Adrenal gland (tissue), 12 donors: Measurements from ENCODE around the gene OR52I2. TPM values are rescaled to one million over a fixed set of nuclear protein-coding genes. Genes with fewer than 3 reads are reported as not detected.

ENCODE experiments used
- DNase-seq, 7 donors: peaks; one replicate each; pipeline ENCODE4 v3.0.0-alpha.2; 2019 to 2020
- H3K27ac ChIP-seq, 5 donors: fragments of 200-600 bp; sonication (generic) in 4 of 5; 1 replicate in 3 of 5; 2 replicates in 2 of 5; pipeline versions ENCODE4 v1.5.1 to v1.8.0; 2016 to 2020; ENCODE audit warnings: mild to moderate bottlenecking in 1 of 5
- H3K27me3 ChIP-seq: fragments of 200-600 bp; 2 replicates; pipeline ENCODE4 v1.8.0; 2021
- H3K36me3 ChIP-seq, 2 donors: fragments of 200-600 bp; replicated peaks in 1 of 2; 1 replicate in 1 of 2; 2 replicates in 1 of 2; pipeline versions ENCODE4 v1.5.1 to v1.8.0; 2018 to 2022
- H3K4me1 ChIP-seq, 2 donors: fragments of 200-600 bp; replicated peaks in 1 of 2; 1 replicate in 1 of 2; 2 replicates in 1 of 2; pipeline versions ENCODE4 v1.5.1 to v1.8.0; 2018 to 2021
- H3K4me3 ChIP-seq, 4 donors: fragments of 200-600 bp; sonication (generic) in 3 of 4; one replicate each; pipeline ENCODE4 v1.5.1; 2016 to 2018
- H3K9me3 ChIP-seq, 3 donors: fragments of 200-600 bp; sonication (generic) in 1 of 3; replicated peaks in 1 of 3; 1 replicate in 2 of 3; 2 replicates in 1 of 3; pipeline versions ENCODE4 v1.5.1 to v1.8.0; 2016 to 2021
- POLR2A ChIP-seq, 2 donors: fragments of 450-650 bp; IDR thresholded peaks; one replicate each; pipeline ENCODE4 v1.6.1; 2017; ENCODE audit warnings: antibody characterized with exemption in 2 of 2, mild to moderate bottlenecking in 2 of 2, moderate library complexity in 1 of 2
- WGBS, 4 donors: extraction: QIAGEN DNeasy Blood & Tissue Kit in 2 of 4; methylation state at CpG; one replicate each; pipeline versions ENCODE4 v1.1.5 to v1.1.7; 2013 to 2017; 5-methylcytosine and 5-hydroxymethylcytosine counted together
- intact Hi-C, 2 donors: fragments of 100-400 bp; cut with DNase I; formaldehyde crosslinking; loops; one replicate each; pipeline versions ENCODE4 v1.14.1 to v1.15.0; 2022 to 2023
- polyA plus RNA-seq, 3 donors: library from polyadenylated mRNA; stranded (reverse); fragments of 200-250 nt in 2 of 3; fragments of 350-450 nt in 1 of 3; fragmentation: Illumina TruSeq in 1 of 3; extraction: RNeasy Lipid Tissue Mini Kit (QIAGEN cat#74804) in 1 of 3; gene quantifications; one replicate each; pipeline ENCODE4 v1.2.3, GENCODE V29; 2013 to 2014
- total RNA-seq, 9 donors: library from RNA; depleted of rRNA in 4 of 9; stranded (reverse); fragments of >200 nt in 4 of 9; fragments of 120-200 nt in 1 of 9; fragmentation: NEBNext Ultra II Directional in 1 of 9; extraction: Animal tissue kit (Norgen Biotek cat#: 25700) in 1 of 9; gene quantifications; one replicate each; pipeline versions ENCODE4 v1.1.0 to v1.2.4, GENCODE V29; 2013 to 2023
- TF ChIP-seq, protein P1 (sequence below), 6 experiments: fragments of 450-650 bp in 4 of 6; fragments of 200-600 bp in 2 of 6; sonication (generic) in 1 of 6; IDR thresholded peaks; 1 replicate in 5 of 6; 2 replicates in 1 of 6; pipeline versions ENCODE4 v1.5.1 to v1.8.0; 2016 to 2021; ENCODE audit warnings: antibody characterized with exemption in 6 of 6, mild to moderate bottlenecking in 2 of 6, moderate library complexity in 1 of 6
- donor health status: healthy with polysubstance abuse.
- donor health status: Bipolar disorder and iron deficiency.
- donor health status: DM: yes; HTN: yes; CAD: no.
- donor health status: DM: no; HTN: no; CAD: no.
- donor health status: DM: no; HTN: no; CAD: no.
- donor health status: DM: yes; HTN: yes; CAD: no.

The OR52I2 gene
- total and polyA plus RNA-seq, 12 donors: not detected

- H3K4me3 ChIP-seq: no peak overlapping the region
- WGBS, 4 donors: 62 to 76% (median 66%) methylated on average over 6 to 8 of the region's 8 CpGs
- no peaks in the 10 kb centered on the region for H3K9me3 ChIP-seq
- intact Hi-C loops: no loop called here
- no peaks in the 10 kb centered on the region for H3K4me1 ChIP-seq
- no peak overlapping the region for H3K27ac ChIP-seq
- no peaks in the 10 kb centered on the region for H3K27me3 ChIP-seq
- H3K36me3 ChIP-seq: no peaks in the 10 kb centered on the region
- no peak for DNase-seq
- TF ChIP-seq, protein P1, sequence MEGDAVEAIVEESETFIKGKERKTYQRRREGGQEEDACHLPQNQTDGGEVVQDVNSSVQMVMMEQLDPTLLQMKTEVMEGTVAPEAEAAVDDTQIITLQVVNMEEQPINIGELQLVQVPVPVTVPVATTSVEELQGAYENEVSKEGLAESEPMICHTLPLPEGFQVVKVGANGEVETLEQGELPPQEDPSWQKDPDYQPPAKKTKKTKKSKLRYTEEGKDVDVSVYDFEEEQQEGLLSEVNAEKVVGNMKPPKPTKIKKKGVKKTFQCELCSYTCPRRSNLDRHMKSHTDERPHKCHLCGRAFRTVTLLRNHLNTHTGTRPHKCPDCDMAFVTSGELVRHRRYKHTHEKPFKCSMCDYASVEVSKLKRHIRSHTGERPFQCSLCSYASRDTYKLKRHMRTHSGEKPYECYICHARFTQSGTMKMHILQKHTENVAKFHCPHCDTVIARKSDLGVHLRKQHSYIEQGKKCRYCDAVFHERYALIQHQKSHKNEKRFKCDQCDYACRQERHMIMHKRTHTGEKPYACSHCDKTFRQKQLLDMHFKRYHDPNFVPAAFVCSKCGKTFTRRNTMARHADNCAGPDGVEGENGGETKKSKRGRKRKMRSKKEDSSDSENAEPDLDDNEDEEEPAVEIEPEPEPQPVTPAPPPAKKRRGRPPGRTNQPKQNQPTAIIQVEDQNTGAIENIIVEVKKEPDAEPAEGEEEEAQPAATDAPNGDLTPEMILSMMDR (IDR thresholded peaks at IDR 0.05): no peak
- no peak for TF ChIP-seq POLR2A (IDR thresholded peaks at IDR 0.05)
Measured at GRCh38 chr11:4559527-4560440, 21.8 kb upstream of the OR52I2 start.

DNA sequence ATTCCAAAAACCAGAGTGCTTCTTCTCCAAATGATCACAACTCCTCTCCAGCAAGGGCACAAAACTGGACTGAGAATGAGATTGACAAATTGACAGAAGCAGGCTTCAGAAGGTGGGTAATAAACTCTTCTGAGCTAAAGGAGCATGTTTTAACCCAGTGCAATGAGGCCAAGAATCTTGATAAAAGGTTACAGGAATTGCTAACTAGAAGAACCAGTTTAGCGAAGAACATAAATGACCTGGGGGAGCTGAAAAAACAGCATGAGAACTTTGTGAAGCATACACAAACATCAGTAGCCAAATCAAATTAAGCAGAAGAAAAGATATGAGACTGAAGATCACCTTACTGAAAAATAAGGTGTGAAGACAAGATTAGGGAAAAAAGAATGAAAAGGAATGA is 21.1 kb upstream of the OR52I2 start:
- Histone ChIP-seq H3K36me3 (no peaks in the 10 kb centered on the region), H3K4me1 (no peaks in the 10 kb centered on the region), H3K27me3 (no peaks in the 10 kb centered on the region), H3K4me3 (no peak overlapping the region), H3K27ac (no peak overlapping the region), H3K9me3 (no peaks in the 10 kb centered on the region)
- no peak for DNase-seq
- no peak for TF ChIP-seq POLR2A (IDR thresholded peaks at IDR 0.05)
- WGBS, 4 donors: 95 to 98% (median 96%) methylated on average over 1 of the region's 1 CpG
- intact Hi-C loops: no loop called here

- H3K27ac ChIP-seq: peak overlapping the region in 1 of 5 donors; percentile 38
- no peaks in the 10 kb centered on the region for H3K4me1 ChIP-seq
- H3K9me3 ChIP-seq: no peaks in the 10 kb centered on the region
- no peak for DNase-seq
- no peak overlapping the region for H3K4me3 ChIP-seq
- H3K27me3 ChIP-seq: no peaks in the 10 kb centered on the region
- intact Hi-C loops: no loop called here
- 84 to 97% (median 91%) methylated on average over 3 of the region's 3 CpGs for WGBS, 4 donors
- H3K36me3 ChIP-seq: no peaks in the 10 kb centered on the region
- TF ChIP-seq, protein P1 (IDR thresholded peaks at IDR 0.05): no peak
- TF ChIP-seq POLR2A (IDR thresholded peaks at IDR 0.05): no peak
Measured at GRCh38 chr11:4565371-4565770, 16.2 kb upstream of the OR52I2 start.

GRCh38 chr11:4569075-4569474 is 12.5 kb upstream of the OR52I2 start:
- TF ChIP-seq, protein P1 (IDR thresholded peaks at IDR 0.05): no peak
- no peak for TF ChIP-seq POLR2A (IDR thresholded peaks at IDR 0.05)
- intact Hi-C loops: no loop called here
- H3K4me1 ChIP-seq: no peaks in the 10 kb centered on the region
- no peaks in the 10 kb centered on the region for H3K9me3 ChIP-seq
- no peaks in the 10 kb centered on the region for H3K27me3 ChIP-seq
- H3K27ac ChIP-seq: no peak overlapping the region
- no peak for DNase-seq
- no peak overlapping the region for H3K4me3 ChIP-seq
- 88 to 95% (median 93%) methylated on average over 18 of the region's 18 CpGs for WGBS, 4 donors
- no peaks in the 10 kb centered on the region for H3K36me3 ChIP-seq

GRCh38 chr11:4576880-4577279 is 4.7 kb upstream of the OR52I2 start:
- no peaks in the 10 kb centered on the region for H3K9me3 ChIP-seq
- WGBS, 4 donors: 54 to 68% (median 58%) methylated on average over 3 of the region's 3 CpGs
- no peak overlapping the region for H3K27ac ChIP-seq
- no peak for TF ChIP-seq POLR2A (IDR thresholded peaks at IDR 0.05)
- TF ChIP-seq, protein P1 (IDR thresholded peaks at IDR 0.05): no peak
- no peak for DNase-seq
- no peaks in the 10 kb centered on the region for H3K36me3 ChIP-seq
- intact Hi-C loops: no loop called here
- H3K4me3 ChIP-seq: no peak overlapping the region
- peaks cover 4% of the 10 kb centered on the region for H3K27me3 ChIP-seq
- H3K4me1 ChIP-seq: no peaks in the 10 kb centered on the region
